ENCODE results near the gene SBSN. TPM values are rescaled to one million over a fixed set of nuclear protein-coding genes. Genes with fewer than 3 reads are reported as not detected.

SBSN gene
- total and polyA plus RNA-seq, 9 donors: not detected

- WGBS, 3 donors: 79 to 89% (median 84%) methylated on average over 2 of the region's 2 CpGs
- no peak for DNase-seq
- peaks cover 3% of the 10 kb centered on the region for H3K4me1 ChIP-seq (ENCODE audit: insufficient read depth)
- intact Hi-C loops (cut with DNase I): no loop called here
- no peaks in the 10 kb centered on the region for H3K27me3 ChIP-seq
- H3K4me3 ChIP-seq: no peak overlapping the region
- H3K36me3 ChIP-seq: no peaks in the 10 kb centered on the region
- no peaks in the 10 kb centered on the region for H3K9me3 ChIP-seq
- H3K27ac ChIP-seq: no peak overlapping the region
- TF ChIP-seq EP300 (IDR thresholded peaks at IDR 0.05): no peak
Measured at GRCh38 chr19:35517342-35517741, 10.8 kb downstream of the SBSN start.

GRCh38 chr19:35516310-35516709 is 11.8 kb downstream of the SBSN start:
- Histone ChIP-seq H3K4me1 (ENCODE audit: insufficient read depth) (peaks cover 3% of the 10 kb centered on the region), H3K27me3 (no peaks in the 10 kb centered on the region), H3K4me3 (no peak overlapping the region), H3K27ac (no peak overlapping the region), H3K36me3 (no peaks in the 10 kb centered on the region), H3K9me3 (no peaks in the 10 kb centered on the region)
- DNase-seq: no peak
- intact Hi-C loops (cut with DNase I): no loop called here
- 76 to 87% (median 85%) methylated on average over 3 of the region's 3 CpGs for WGBS, 3 donors
- no peak for TF ChIP-seq EP300 (IDR thresholded peaks at IDR 0.05)
- TF ChIP-seq CTCF (IDR thresholded peaks at IDR 0.05): no peak
- TF ChIP-seq POLR2A (IDR thresholded peaks at IDR 0.05): no peak

GRCh38 chr19:35514282-35514809 is 13.8 kb downstream of the SBSN start:
- no peaks in the 10 kb centered on the region for H3K9me3 ChIP-seq
- H3K27me3 ChIP-seq: no peaks in the 10 kb centered on the region
- WGBS, 3 donors: 18 to 25% (median 22%) methylated on average over 20 of the region's 20 CpGs
- no peak for DNase-seq
- H3K4me1 ChIP-seq (ENCODE audit: insufficient read depth): peaks cover 3% of the 10 kb centered on the region
- H3K36me3 ChIP-seq: no peaks in the 10 kb centered on the region
- H3K27ac ChIP-seq: no peak overlapping the region
- TF ChIP-seq CTCF (IDR thresholded peaks at IDR 0.05) (no peak), POLR2A (IDR thresholded peaks at IDR 0.05) (no peak), EP300 (IDR thresholded peaks at IDR 0.05) (no peak)
- intact Hi-C loops (cut with DNase I): no loop called here
- H3K4me3 ChIP-seq: no peak overlapping the region

- TF ChIP-seq CTCF (IDR thresholded peaks at IDR 0.05) (no peak), EP300 (IDR thresholded peaks at IDR 0.05) (no peak), POLR2A (IDR thresholded peaks at IDR 0.05) (no peak)
- Histone ChIP-seq H3K27me3 (no peaks in the 10 kb centered on the region), H3K36me3 (no peaks in the 10 kb centered on the region), H3K4me1 (ENCODE audit: insufficient read depth) (peaks cover 3% of the 10 kb centered on the region), H3K27ac (no peak within 1 kb of the TSS), H3K4me3 (no peak within 1 kb of the TSS), H3K9me3 (no peaks in the 10 kb centered on the region)
- DNase-seq: no peak
- 30 to 31% (median 30%) methylated on average over 15 of the region's 15 CpGs for WGBS, 3 donors
- intact Hi-C loops (cut with DNase I): no loop called here
Measured at GRCh38 chr19:35513628-35514281, 14.4 kb downstream of the SBSN start, which contains the start of gene DMKN. DMKN (minus strand) TSS chr19:35513649; CDS start chr19:35513475, 174 bp downstream.

All from ovary (tissue), 9 donors.